ENCODE results near the gene ACADS. TPM values are rescaled to one million over a fixed set of nuclear protein-coding genes. Genes with fewer than 3 reads are reported as not detected.

Gene ACADS
- total RNA-seq, 3 donors from 2014 or later (not counting 1 experiment from before 2014, with no cell fraction given), result 14.9 to 18.6 (median 15.5) TPM

DNA sequence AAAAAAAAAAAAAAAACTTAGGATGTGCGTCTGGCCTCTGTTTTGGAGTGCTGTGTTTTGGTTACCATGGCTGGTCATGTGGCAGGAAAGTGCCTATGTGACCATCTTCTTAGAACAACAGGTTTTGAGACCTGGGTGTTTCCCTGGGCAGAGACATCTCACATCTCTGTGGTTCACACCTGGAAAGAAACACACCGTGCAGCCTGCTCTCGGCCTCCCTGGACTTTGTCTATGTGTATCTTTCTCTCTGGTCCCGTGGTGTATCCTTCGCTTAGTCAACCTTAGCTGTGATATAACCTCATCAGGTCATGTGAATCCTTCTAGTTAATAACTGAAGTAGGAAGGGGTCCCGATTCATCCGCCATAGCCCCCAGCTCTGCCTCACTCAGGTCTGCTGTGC, 22.6 kb downstream of the ACADS start:
- Mint-ChIP-seq H3K27me3 (ENCODE audit: low read depth in 2 of 2) (peaks cover 0 to 4% of the 10 kb centered on the region in 2 donors), H3K27ac (no peak overlapping the region), H3K9me3 (no peaks in the 10 kb centered on the region), H3K4me1 (no peaks in the 10 kb centered on the region), H3K4me3 (no peak overlapping the region), H3K36me3 (no peaks in the 10 kb centered on the region)
- WGBS (ENCODE audit: insufficient coverage), result 64% methylated on average over 7 of the region's 7 CpGs
- Histone ChIP-seq H3K27ac (ENCODE audit: low read length) (no peak overlapping the region), H3K27me3 (ENCODE audit: control insufficient read depth, insufficient read depth, low read length) (no peaks in the 10 kb centered on the region), H3K36me3 (ENCODE audit: control insufficient read depth, insufficient read depth, low read length) (no peaks in the 10 kb centered on the region), H3K9me3 (ENCODE audit: control insufficient read depth, insufficient read depth, low read length) (no peaks in the 10 kb centered on the region), H3K4me1 (ENCODE audit: control insufficient read depth, insufficient read depth, low read length) (peaks cover 3% of the 10 kb centered on the region), H3K4me3 (ENCODE audit: low read length) (no peak overlapping the region)
- ATAC-seq (peak; percentile 37 to 69 (median 68)), DNase-seq (peak in 1 of 2 donors; percentile 26)
- TF ChIP-seq, protein P1, sequence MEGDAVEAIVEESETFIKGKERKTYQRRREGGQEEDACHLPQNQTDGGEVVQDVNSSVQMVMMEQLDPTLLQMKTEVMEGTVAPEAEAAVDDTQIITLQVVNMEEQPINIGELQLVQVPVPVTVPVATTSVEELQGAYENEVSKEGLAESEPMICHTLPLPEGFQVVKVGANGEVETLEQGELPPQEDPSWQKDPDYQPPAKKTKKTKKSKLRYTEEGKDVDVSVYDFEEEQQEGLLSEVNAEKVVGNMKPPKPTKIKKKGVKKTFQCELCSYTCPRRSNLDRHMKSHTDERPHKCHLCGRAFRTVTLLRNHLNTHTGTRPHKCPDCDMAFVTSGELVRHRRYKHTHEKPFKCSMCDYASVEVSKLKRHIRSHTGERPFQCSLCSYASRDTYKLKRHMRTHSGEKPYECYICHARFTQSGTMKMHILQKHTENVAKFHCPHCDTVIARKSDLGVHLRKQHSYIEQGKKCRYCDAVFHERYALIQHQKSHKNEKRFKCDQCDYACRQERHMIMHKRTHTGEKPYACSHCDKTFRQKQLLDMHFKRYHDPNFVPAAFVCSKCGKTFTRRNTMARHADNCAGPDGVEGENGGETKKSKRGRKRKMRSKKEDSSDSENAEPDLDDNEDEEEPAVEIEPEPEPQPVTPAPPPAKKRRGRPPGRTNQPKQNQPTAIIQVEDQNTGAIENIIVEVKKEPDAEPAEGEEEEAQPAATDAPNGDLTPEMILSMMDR (IDR thresholded peaks at IDR 0.05), result no peak
- intact Hi-C loops (cut with micrococcal nuclease), result no loop called here

DNA sequence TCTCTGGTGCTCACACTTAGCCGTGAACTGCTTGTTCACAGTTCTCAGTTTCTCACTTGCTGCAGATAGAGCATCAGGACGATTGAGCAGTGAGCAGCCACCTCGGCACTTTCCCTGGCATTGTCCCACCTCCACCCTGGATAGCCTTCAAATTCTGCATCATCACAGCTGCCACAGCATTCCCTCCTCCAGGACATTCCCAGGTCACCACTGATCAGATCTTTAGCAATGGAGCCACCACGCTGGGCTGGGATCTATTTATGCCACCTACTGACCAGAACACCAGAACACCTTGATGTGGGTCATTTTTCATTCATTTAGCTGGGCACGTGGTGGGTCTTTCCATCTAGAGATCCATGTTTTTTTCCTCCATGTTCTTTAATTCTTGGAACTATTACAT, 23.6 kb downstream of the ACADS start:
- TF ChIP-seq, protein P1 (IDR thresholded peaks at IDR 0.05), result no peak
- Mint-ChIP-seq H3K4me3 (no peak overlapping the region), H3K4me1 (no peaks in the 10 kb centered on the region), H3K9me3 (no peaks in the 10 kb centered on the region), H3K27me3 (ENCODE audit: low read depth in 2 of 2) (peaks cover 0 to 4% of the 10 kb centered on the region in 2 donors), H3K36me3 (no peaks in the 10 kb centered on the region), H3K27ac (no peak overlapping the region)
- ATAC-seq, result no peak
- no peak for DNase-seq
- Histone ChIP-seq H3K4me1 (ENCODE audit: control insufficient read depth, insufficient read depth, low read length) (peaks cover 3% of the 10 kb centered on the region), H3K9me3 (ENCODE audit: control insufficient read depth, insufficient read depth, low read length) (no peaks in the 10 kb centered on the region), H3K27me3 (ENCODE audit: control insufficient read depth, insufficient read depth, low read length) (no peaks in the 10 kb centered on the region), H3K36me3 (ENCODE audit: control insufficient read depth, insufficient read depth, low read length) (no peaks in the 10 kb centered on the region), H3K4me3 (ENCODE audit: low read length) (no peak overlapping the region), H3K27ac (ENCODE audit: low read length) (no peak overlapping the region)
- intact Hi-C loops (cut with micrococcal nuclease), result no loop called here
- 91% methylated on average over 5 of the region's 5 CpGs for WGBS (ENCODE audit: insufficient coverage)

GRCh38 chr12:120750806-120751205, 25.2 kb downstream of the ACADS start:
- Mint-ChIP-seq H3K27ac (no peak overlapping the region), H3K4me1 (no peaks in the 10 kb centered on the region), H3K27me3 (ENCODE audit: low read depth in 2 of 2) (peaks cover 0 to 4% of the 10 kb centered on the region in 2 donors), H3K36me3 (peaks cover 10% of the 10 kb centered on the region), H3K9me3 (no peaks in the 10 kb centered on the region), H3K4me3 (no peak overlapping the region)
- Histone ChIP-seq H3K4me1 (ENCODE audit: control insufficient read depth, insufficient read depth, low read length) (peaks cover 3% of the 10 kb centered on the region), H3K27me3 (ENCODE audit: control insufficient read depth, insufficient read depth, low read length) (no peaks in the 10 kb centered on the region), H3K9me3 (ENCODE audit: control insufficient read depth, insufficient read depth, low read length) (peaks cover 4% of the 10 kb centered on the region), H3K4me3 (ENCODE audit: low read length) (no peak overlapping the region), H3K27ac (ENCODE audit: low read length) (no peak overlapping the region), H3K36me3 (ENCODE audit: control insufficient read depth, insufficient read depth, low read length) (no peaks in the 10 kb centered on the region)
- ATAC-seq, result no peak
- WGBS (ENCODE audit: insufficient coverage), result 100% methylated on average over 4 of the region's 5 CpGs
- DNase-seq, result no peak
- intact Hi-C loops (cut with micrococcal nuclease), result no loop called here
- TF ChIP-seq, protein P1 (IDR thresholded peaks at IDR 0.05), result no peak

DNA sequence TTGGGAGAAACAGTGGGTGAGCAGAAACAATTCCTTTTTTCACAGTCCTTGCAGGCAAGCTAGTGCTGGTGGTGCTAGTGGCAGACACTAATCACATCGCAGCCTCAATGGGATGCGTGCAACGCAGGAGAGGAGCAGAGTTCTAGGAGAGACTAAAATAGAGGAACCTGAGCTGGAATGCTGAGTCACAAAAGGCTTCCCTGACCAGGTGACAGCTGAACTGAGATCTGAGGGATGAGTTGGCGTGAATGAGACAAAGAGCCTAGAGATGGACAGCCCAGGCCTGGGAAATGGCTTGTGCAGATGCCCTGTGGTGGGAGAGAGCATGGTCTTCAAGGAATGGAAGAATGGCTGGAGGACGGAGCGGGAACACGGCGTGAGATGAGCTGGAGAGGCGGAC, 25.8 kb downstream of the ACADS start:
- Histone ChIP-seq H3K36me3 (ENCODE audit: control insufficient read depth, insufficient read depth, low read length) (no peaks in the 10 kb centered on the region), H3K27ac (ENCODE audit: low read length) (no peak overlapping the region), H3K4me3 (ENCODE audit: low read length) (no peak overlapping the region), H3K9me3 (ENCODE audit: control insufficient read depth, insufficient read depth, low read length) (peaks cover 4% of the 10 kb centered on the region), H3K27me3 (ENCODE audit: control insufficient read depth, insufficient read depth, low read length) (no peaks in the 10 kb centered on the region), H3K4me1 (ENCODE audit: control insufficient read depth, insufficient read depth, low read length) (peaks cover 3% of the 10 kb centered on the region)
- no peaks in the 10 kb centered on the region for H3K4me1 Mint-ChIP-seq
- intact Hi-C loops (cut with micrococcal nuclease), result no loop called here
- H3K27me3 Mint-ChIP-seq (ENCODE audit: low read depth in 2 of 2), result peaks cover 0 to 4% of the 10 kb centered on the region in 2 donors
- WGBS (ENCODE audit: insufficient coverage), result 94% methylated on average over 9 of the region's 9 CpGs
- TF ChIP-seq, protein P1 (IDR thresholded peaks at IDR 0.05), result no peak
- DNase-seq (no peak), ATAC-seq (no peak)
- peaks cover 10% of the 10 kb centered on the region for H3K36me3 Mint-ChIP-seq
- no peak overlapping the region for H3K4me3 Mint-ChIP-seq
- H3K9me3 Mint-ChIP-seq, result no peaks in the 10 kb centered on the region
- no peak overlapping the region for H3K27ac Mint-ChIP-seq

Data from natural killer cell (primary cell).